Limb (tissue), 2 donors: ENCODE results near the gene PP2D1.
A peak's percentile ranks its signal among the peaks of the same experiment; 100 is the strongest.
"Not testable (repeated sequence)": the region's sequence is repeated elsewhere in the genome, so short reads cannot be mapped to it uniquely, and the experiment has no call there.

Source experiments
- DNase-seq, 2 donors: peaks; one replicate each; pipeline ENCODE4 v3.0.0-alpha.2; 2016; ENCODE audit errors: extremely low spot score in 2 of 2

Gene PP2D1

DNA sequence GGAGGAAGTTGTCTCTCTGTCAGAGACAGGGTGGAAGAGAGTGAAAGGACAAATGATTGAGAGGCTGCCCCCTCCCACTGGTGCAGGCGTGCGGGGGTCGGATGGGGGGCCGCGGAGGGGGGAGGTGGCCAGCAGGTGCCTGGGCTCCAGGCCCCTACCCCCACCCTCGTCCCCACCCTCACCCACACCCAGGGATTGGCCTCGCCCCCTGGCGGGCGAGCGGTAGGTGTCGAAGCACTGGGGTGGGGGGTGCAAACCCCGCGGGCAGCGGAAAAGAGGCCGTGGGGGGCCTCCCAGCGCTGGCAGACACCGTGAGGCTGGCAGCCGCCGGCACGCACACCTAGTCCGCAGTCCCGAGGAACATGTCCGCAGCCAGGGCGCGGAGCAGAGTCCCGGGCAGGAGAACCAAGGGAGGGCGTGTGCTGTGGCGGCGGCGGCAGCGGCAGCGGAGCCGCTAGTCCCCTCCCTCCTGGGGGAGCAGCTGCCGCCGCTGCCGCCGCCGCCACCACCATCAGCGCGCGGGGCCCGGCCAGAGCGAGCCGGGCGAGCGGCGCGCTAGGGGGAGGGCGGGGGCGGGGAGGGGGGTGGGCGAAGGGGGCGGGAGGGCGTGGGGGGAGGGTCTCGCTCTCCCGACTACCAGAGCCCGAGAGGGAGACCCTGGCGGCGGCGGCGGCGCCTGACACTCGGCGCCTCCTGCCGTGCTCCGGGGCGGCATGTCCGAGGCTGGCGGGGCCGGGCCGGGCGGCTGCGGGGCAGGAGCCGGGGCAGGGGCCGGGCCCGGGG, 27.9 kb upstream of the PP2D1 start, which contains the start of gene KAT2B:
KAT2B (plus strand) TSS at position 682 of the 783 bp plus-strand sequence; CDS start at position 714, 32 bp downstream.
- peak; percentile 55 to 87 for DNase-seq

DNA sequence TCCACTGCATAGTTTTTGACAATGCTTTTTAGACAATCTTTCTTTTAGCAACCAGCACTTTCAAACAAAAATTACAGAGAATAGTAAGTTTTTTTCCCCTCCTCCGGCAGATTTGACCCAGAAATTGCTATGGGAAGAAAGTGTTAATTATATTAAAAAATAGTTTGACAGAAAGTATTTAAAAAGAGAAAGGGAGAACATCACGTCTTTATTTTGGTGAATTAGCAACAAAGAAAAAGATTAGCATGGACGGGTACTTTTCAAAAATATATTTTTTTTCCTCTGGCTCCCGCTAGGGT, 27.4 kb upstream of the PP2D1 start:
- DNase-seq, result no peak

DNA sequence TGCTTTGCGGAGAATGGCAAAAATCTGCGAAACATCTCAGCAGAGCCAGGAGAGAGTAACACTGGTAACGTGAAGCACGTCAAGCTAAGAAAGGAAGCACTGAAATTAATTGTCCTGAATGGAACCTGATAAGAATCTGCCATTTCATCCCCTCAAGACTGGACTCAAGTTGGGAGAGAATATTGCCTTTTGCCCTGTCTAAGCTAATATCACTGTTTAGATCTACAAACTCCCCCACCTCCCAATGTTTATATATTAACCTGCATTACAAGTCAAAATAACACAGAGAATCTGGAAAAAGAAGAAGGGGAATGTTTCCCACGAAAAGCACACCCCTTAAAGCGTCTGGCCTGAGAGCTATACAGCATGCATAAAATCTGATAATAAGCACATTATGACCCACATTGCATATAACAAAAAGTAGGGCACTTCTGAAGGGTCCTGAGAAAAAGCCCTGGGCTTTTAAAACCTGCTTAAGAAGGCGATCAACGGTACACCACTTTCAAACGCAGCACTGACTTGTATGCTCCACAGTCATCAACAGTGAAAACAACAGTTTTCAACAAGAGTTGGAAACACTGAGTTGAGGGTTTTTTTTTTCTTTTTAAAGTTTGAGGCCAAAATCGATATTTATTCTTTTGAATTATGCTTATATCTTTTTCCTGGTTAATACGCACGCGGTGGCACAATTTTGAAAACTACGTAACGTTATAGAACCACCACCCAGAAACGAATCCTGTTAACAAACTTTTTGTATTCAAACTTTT, 26.8 kb upstream of the PP2D1 start:
- DNase-seq, result no peak

DNA sequence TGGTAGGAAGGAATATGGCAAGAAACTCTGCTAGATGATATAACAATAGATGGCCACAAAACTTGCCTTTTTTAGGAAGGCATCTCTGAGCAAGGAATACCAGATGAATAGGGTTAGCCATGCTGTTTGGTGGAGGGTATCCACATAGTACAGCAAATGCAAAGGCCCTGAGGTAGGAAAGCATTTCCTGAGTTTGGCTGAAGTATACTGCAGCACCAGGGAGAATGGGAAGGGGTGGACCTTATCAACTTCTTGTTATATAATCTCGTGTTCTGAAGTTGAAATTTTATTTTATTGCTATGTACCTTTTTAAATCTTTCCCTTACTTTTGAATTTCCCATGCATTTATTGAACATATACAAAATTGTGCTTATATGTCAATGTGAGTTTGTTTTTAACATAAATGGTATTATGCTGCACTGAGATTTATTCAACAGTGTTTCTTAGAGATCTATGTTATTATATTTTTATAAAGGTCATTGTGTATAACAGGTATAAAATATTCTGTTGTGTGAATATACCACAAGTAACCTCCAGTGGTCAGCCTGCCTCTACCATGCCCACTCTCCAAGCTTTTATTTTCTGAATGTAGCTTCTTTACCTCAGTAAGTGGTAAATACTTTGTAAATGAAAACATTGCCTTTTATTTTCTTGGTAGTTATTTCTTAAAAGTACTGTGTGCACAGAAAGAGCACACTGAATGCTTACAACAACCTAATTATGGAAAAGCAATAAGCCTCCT, 25.4 kb upstream of the PP2D1 start:
- no peak for DNase-seq

DNA sequence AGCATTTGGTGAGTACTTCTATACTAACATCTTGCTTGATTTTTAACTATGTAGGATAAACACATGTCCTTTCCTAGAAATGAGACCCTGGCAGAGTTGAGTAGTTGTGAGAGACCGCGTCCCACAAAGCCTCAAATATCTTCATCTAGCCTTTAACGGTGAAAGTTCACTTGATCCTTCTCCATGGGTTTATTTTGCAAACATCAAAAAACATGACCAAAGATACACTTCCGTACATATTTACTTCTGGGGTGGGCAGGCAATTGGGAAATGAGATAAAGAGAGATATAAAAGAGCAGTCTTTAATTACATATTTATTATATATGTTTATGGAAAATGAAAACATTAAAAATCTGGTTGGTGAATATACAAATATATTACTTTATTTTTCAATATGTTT, 23.0 kb upstream of the PP2D1 start:
- DNase-seq, result no peak

DNA sequence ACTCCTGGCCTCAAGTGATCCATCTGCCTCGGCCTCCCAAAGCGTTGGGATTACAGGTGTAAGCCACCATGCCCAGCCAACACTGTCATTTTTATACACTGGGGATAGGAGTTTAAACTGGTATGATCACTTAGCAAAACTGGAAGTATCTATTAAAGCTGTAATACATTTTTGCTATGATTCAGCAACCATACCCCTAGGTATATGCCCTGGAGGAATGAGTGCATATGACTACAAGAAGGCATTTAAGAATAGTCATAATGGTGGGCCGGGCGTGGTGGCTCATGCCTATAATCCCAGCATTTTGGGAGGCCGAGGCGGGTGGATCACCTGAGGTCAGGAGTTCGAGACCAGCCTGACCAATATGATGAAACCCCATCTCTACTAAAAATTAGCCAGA, 19.9 kb upstream of the PP2D1 start:
- DNase-seq, result not testable (repeated sequence)

DNA sequence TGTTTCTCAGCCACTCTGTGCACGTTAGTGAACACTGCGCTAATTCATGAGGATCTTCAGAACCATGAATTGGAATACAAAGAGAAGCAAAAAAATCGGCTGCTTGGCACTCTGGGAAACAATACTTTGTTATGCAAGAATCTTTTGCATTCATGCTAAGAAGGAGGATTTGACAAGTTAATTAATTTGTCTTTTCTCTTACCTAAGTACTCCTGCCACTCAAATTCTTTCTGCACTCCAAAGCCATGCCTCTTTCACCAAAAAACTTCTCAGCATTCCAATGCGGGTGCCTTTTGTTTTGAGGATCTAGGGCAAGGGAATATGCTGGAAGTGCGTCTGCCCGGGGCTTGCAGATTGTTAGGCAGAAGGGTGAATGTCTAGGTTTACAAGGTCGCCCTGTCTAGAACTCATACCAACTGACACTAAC, 16.9 kb upstream of the PP2D1 start:
- DNase-seq, result no peak

DNA sequence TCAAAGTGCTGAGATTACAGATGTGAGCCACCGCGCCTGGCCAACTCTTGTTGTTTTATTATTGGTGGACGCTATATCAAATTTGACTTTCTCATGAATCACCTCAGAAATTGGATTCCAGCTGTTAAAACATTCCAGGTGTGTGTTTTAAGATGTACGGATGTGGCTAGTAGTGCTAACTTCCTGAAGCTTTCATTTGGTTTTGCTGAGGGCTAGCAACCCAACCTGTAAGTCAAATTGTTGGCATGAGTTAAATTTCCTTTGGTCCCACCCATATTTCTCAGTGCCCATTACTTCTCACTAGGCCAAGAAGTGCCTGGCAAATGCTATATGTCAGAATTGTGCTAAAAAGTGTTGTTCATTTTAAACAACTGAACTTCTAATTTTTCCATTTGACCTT, 15.1 kb upstream of the PP2D1 start:
- no peak for DNase-seq

DNA sequence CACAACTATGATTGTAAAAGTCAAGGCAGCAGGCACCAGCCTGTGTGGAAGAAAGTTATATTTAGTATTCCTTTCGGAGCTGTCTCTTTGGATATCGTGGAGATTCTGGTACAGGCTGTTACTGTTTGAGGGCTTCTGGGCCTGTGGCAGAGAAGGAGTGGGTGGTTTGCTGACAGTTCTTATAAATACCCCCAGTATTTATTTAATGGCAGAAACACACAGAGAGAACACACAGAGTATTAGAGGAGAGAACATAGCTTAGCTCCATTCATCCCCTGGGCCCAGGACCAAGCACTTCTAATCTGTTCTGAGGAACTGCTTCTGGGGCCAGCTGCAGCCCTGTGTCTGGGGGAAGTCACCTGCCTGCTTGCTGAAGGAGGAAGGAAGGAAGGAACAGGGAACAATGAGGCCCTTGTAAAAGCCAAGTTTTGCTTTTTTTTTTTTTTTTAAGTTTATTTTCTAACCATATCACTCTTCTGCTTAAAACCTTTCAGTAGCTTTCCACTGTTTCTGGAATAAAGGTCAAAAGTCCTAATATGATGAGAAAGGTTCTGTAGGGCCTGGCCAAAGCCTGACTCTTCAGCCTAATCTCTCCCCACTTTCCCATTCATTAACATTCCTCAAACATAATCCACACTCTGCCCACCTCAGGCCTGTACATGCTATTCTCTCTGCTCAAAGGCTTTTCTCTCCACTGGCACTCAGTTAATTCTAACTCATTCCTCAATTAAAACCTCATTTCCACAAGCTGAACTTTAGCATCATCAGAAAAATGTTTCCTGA, 11.8 kb upstream of the PP2D1 start:
- DNase-seq, result no peak

DNA sequence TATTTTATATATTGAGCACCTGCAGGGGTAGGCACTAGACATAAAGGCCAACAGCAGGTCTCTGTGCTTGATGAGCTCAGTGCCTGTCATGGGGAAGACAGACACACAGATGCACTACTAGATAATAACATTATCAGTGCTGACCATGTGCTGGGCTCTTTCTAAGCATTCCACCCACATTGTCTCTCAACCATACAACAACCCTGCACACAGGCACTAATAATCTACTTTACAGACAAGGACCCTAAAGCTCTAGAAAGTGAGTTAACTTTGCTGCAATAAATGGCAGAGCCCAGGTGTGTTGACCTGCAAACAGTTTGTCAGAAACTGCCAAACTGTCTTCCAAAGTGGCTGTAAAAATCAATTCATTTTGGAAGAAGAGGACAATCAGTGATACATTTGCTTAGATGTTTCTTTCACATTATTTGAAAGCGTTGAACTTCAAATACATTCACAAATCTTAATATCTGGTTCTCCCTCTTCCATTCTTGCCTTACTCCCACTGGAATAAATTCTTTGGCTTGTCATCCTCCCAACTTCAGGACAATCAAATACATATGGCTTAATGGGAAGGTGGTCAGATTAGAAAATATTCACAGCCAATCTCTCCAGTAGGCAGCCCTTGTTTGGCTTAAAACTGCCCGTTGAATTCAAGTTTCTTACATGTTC, 11.0 kb upstream of the PP2D1 start:
- DNase-seq, result no peak

DNA sequence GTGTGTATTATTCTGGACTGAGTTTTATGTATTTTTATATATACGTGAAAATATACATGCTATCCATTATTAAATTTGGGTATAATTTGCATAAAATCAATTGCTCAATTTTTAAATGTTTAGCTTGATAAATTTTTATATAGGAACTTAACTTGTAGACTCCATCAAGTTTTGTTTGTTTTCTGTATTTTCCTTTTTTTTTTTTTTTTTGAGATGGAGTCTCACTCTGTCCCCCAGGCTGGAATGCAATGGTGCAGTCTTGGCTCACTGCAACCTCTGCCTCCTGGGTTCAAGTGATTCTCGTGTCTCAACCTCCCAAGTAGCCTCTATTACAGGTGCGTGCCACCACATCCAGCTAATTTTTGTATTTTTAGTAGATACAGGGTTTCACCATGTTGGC, 4.0 kb upstream of the PP2D1 start:
- DNase-seq, result not testable (repeated sequence)

DNA sequence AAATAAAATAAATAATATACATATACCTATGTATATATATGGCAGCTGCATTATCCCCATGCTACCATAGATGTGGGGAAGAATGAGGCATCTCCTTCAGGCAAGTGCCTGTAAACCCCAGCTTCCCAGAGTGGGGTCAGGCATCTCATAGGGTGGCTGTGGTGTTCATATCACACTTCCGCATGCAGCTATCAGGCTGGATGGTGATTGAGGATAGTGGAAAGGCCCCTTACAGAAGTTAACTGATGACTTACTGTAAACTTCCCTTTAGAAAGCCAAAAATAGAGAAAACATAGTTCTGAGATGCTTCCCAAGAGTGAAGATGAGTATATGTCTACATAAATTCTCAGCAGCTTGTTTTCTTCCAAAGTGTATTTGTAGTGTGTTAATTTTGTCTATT, 3.5 kb upstream of the PP2D1 start:
- no peak for DNase-seq

DNA sequence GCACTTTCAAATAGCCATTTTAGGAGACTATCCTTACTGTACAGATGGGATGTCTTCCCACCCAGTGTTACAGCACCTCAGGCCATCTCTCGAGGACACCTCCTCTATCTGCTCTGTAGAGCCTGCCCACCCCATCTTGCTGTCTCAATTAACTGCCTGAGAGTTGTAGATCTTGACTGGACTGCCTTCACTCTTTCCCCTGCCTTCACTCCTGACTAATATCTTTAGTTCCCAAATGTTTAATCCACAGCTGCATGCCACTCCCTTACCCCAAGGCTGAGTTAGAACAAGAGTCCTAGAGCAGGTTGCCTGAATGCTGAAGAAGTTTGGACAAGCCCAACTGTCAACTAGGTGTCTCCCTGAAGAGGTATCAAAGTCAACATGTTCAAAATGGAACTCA, 1.3 kb upstream of the PP2D1 start:
- DNase-seq, result no peak

DNA sequence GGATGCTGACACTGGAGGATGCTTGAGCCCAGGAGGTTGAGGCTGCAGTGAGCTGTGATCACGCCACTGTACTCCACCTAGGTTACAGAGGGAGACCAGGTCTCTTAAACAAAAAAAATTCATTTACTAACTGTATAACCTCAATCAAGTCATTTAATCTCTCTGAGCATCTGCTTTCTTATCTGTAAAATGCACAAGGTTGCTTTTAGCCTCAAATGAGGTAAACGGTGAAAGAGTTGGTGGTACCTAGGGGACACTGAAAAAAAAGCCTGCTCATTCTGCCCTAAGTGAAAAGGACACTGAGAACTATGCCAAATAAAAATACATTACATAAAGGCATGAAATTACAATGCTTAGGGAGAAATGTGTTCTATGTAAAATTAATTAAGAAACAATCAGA, 3.4 kb downstream of the PP2D1 start:
- DNase-seq, result no peak

DNA sequence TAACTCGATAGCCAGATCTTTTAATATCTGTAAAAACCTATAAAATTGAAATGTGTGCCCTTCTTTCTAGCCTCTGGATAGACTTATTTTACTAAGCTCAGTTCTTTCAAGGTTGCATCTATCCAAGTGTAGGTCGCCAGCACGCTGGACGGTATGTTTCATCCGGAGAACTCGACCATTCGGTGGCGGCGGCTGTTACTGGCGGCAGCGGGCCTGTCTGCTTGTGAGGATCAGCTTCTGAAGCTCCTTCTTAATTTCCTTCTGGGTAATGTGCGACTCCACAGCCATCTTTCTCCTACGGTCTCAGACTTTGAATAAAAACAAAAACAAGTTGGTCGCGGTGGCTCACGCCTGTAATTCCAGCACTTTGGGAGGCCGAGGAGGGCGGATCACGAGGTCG, 4.1 kb downstream of the PP2D1 start:
- no peak for DNase-seq

DNA sequence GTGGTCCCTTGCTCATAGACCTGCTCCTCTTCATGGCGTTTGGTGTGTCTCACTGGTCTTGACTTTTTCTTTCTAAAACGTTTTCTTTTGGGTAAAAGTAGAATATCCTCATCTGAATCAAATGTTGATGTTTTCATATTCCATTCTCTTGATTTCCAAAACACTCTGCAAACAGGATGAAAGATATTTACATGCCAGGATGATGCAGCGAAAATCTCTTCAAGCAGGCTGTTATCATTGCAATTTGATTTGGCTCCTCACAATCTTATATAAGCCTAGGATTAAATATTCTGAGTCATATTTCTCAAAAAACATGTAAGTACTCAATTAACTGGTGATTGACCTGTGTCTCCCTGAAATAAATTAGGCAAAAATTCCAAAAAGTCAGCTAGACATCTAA, 10.1 kb downstream of the PP2D1 start:
- no peak for DNase-seq

DNA sequence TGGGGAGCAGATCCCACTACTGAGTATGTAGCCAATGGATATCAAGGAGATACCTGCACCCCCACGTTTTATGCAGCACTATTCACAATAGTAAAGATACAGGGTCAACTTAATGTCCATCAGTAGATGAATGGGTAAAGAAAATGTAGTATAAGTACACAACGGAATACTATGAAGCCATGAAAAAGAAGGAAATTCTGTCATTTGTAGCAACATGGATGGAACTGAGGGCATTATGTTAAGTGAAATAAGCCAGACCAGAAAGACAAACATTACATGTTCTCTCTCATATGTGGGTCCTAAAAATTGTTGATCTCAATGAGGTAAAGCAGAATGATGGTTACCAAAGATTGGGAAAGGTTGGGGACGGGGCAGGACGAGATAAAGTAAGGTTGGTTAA, 14.6 kb downstream of the PP2D1 start:
- no peak for DNase-seq

DNA sequence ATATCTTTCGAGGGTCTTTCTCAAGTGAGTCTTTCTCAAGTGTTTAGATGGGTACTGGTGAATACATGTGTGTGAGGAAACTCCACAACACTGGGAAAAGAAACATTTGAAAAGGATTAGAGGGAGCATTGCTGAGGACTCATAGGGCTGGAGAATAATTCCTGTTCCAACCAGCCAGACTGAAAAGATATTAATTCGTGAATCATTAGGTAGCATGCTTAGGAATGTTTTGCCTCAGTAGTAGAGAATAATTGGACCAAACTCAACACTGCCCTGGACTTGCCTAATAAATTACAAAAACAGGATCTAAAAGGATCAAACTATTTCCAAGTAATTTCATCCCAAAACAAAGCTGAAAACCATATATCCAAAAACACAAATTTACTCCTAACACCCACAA, 17.3 kb downstream of the PP2D1 start:
- DNase-seq, result peak in 1 of 2 donors; percentile 20

DNA sequence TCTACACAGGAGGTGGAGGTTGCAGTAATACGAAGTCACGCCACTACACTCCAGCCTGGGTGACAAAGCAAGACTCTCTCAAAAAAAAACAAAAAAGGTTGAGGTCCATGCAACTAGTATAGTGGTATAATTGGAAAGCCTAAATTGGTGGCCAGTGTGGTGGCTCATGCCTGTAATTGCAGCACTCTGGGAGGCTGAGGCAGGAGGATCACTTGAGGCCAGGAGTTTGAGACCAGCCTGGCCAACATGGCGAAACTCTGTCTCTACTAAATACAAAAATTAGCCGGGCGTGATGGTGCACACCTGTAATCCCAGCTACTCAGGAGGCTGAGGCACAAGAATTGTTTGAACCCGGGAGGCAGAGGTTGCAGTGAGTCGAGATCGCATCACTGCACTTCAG, 23.2 kb downstream of the PP2D1 start:
- not testable (repeated sequence) for DNase-seq

DNA sequence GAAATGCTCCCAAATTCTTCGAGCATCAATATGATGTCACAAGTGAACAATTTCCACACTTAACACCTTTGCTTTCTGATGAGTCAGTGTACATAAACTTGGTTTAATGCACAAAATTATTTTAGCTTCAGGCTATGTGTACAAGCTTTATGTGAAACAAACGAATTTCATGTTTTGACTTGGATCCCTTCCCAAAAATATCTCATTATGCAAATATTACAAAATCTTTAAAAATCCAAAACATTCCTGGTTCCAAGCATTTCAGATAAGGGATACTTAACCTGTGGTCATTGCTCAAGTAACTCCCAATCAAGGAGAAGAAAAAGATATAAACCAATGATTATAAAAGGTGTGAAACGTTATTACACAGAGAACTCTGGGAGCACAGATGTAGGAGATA, 40.0 kb downstream of the PP2D1 start:
- no peak for DNase-seq

DNA sequence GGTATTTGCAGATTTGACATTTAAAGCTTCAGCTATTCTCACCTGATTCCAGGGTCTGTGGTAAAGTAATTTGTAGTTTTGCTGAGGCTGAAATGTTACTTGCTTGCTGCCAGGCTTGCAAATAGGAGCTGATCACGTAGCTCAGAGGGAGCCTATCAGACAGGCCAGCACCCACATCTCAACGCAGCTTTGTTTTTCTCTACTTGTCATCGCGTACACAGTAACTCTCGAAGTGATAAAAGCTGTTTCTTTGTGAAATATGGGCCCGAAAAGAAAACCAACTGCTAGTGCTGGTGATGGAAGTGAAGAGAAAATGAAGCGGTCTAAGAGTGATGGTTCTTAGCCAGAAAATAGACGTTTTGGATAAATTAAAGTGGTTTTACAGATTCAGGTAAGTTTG, 41.7 kb downstream of the PP2D1 start:
- DNase-seq, result no peak
